GM12865 (cell line): Measurements from ENCODE around the gene AGRP.

Source experiments
- DNase-seq: peaks from one replicate; pipeline ENCODE4 v3.0.0; 2010; ENCODE audit warnings: low read depth
- H3K4me3 ChIP-seq: 2 replicates; pipeline ENCODE4 v1.5.1; 2011; ENCODE audit warnings: mild to moderate bottlenecking, low read depth, low read length, control low read depth
- CTCF ChIP-seq: IDR thresholded peaks from 2 replicates; pipeline ENCODE4 v1.5.1; 2011; ENCODE audit warnings: low read length, control low read depth, low read depth, inconsistent platforms; ENCODE audit not compliant: insufficient read depth; ENCODE audit errors: missing control alignments

AGRP gene

GRCh38 chr16:67458121-67458641, 25.2 kb downstream of the AGRP start:
- H3K4me3 ChIP-seq = no peak overlapping the region
- DNase-seq = no peak
- TF ChIP-seq CTCF = no peak

DNA sequence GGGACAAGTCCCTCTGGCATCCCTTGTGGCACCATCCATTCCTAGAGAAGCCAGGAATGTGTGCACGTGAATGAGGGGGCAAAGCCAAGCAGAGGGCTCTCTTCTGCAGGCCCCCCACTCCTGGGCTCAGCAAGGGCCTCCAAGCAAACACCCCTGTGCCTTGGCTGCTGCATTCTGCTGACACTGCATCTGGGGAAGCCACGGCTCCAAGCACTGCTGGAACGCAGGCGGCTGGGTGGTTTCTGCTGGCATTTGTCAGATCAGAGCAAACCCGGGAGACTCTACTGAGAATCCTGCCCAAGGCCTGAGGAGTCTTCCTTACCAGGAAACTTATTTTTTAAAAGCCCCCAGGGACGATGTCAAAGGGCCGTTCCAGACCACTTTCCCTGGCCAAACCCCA, 25.7 kb downstream of the AGRP start:
- DNase-seq = no peak
- TF ChIP-seq CTCF = no peak

GRCh38 chr16:67456391-67457081, 26.8 kb downstream of the AGRP start:
- TF ChIP-seq CTCF = no peak
- DNase-seq = no peak
- H3K4me3 ChIP-seq = no peak overlapping the region

More for the DNA sequence above, 25.7 kb downstream of the AGRP start:
- no peak overlapping the region for H3K4me3 ChIP-seq

GRCh38 chr16:67454852-67455251, 28.5 kb downstream of the AGRP start:
- no peak overlapping the region for H3K4me3 ChIP-seq
- TF ChIP-seq CTCF = no peak
- no peak for DNase-seq

GRCh38 chr16:67454104-67454503, 29.2 kb downstream of the AGRP start:
- H3K4me3 ChIP-seq = no peak overlapping the region
- DNase-seq = no peak
- TF ChIP-seq CTCF = no peak

GRCh38 chr16:67451704-67452435, 31.5 kb downstream of the AGRP start:
- TF ChIP-seq CTCF = no peak
- DNase-seq = no peak
- no peak overlapping the region for H3K4me3 ChIP-seq
